GM21529 (cell line): ENCODE results near the gene CADM1.
A peak's percentile ranks its signal among the peaks of the same experiment; 100 is the strongest.

Source experiments
- ATAC-seq: cut with Tn5 transposase; IDR thresholded peaks from one replicate; pipeline ENCODE4 v1.9.1; 2021; ENCODE audit not compliant: unreplicated experiment

CADM1 gene

DNA sequence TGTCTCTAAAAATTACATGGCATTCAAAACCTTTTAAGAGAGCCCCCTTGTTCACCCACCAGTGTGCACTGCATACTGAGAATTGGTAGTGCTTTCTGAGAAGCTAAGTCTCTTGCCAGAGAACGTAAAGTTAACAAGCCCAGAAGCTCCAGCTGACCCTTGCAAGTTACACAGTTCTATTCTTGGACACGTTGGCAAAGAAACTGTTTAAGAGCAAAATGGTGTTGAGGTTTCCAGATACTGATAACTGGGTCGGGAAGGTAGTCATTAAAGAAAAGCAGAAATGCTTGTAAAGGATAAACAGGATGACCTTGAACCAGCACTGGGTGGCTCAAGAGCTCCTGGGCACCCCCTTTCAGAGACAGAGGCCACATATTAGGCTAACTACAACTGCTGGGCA is 284.8 kb downstream of the CADM1 start:
- ATAC-seq: no peak

DNA sequence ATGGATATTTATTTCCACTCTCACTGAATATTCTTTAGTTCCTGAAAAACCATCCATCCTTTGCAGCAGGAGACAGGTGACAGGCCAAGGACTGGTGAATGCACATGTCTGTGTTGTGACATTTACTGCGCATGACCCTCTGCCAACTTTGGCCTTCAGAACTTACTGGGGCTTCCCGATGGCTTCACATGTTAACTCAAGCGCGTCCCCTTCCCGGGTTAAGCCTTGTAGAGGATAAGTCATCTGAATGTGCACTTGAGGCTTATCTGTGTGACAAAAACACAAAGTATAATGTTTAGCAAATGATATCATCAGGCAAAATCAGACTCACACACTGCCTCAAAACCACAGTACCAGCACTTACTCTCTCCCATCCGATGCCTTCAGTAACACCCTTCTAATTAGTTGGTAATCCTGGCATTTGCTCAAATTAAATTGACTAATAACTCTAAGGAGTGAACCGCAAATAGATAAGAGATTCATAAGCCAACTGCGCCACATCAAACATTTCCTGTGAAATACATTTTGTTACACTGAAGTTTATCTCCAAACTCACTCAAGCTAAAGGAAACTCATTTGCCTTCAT is 286.4 kb downstream of the CADM1 start:
- no peak for ATAC-seq

DNA sequence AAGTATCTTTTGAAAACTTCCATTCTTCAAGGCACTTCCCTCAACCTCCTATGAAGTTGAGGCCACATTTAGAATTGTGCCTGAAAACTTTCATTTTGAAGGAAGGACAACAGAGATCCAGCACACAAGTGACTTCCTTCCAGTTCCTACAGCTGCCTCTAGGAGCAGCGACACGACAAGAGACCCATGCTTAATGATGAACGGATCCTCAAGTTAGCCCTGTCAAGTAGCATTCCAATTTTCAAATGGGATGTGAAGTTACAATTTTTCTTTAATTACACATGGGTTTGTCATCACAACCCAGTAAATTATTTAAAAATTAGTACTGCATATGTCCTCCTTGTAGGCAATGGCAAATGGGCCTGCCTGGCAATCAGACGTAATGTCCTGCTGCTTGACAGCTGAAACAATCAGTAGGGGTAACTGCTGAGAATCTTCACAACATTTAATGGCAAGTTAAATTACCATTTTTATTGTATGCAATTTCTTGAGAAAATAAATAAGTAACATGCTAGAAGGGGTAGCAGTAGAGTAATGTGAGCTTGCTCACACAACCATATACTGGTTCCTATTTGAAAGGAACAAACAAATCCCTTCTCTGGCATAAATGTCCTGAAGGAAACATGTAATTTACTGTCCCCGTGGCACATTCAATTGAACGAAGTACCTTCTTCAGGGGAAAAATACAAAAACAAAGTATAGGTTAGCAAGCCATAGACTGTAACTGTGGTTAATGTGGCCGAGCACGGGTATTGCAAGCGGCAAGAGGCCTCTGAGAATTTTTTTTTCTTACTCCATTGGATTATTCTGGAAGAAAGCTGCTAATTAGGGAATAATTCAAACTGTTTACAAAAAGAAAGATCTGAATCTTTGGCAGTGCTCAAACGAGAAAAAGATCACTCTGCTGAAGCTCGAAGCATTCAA is 288.3 kb downstream of the CADM1 start:
- ATAC-seq: no peak

DNA sequence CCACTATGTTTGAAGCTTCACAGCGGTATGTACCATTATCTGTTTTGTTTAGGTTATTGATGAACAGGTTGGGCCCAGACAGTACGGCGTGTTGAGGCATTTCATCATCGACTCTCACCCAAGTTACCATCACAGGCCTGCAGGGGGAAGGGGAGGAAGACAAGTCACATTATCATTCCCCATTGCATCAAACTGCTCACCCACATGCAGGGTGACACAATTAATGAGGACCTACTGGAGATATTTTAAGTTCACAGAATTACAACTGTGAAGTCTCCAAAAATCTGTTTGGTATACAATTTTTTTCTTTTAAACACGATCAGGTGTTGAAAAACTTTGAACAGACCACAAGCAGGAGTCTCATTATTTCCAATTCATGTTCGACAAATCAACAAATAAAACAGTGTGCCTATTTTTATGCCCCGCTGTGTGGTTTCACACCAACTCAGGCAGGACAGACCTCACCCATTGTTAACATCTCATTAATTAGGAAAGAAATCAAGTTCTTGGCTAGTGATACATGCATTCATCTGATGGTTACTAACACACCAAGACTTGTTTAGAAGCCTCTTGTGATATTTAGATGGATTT is 289.5 kb downstream of the CADM1 start:
- no peak for ATAC-seq

DNA sequence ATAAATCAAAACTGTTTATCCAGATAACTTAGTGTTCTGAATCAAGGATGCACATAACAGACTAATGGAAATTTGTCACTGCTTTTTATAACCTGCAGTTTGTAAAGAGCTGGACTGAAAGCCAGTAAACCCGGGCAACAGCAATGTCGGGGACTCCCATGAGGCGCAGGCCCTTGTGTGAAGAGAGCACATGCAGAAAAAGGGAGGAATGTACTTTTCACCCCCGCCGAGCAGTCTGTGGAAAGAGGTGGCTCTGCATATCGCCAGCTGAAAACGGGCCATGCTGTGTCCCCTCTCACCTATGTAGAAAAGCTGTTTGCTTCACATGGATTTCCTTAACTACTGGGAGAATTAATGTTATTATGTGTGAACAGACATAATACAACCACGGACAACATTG is 291.2 kb downstream of the CADM1 start:
- no peak for ATAC-seq

DNA sequence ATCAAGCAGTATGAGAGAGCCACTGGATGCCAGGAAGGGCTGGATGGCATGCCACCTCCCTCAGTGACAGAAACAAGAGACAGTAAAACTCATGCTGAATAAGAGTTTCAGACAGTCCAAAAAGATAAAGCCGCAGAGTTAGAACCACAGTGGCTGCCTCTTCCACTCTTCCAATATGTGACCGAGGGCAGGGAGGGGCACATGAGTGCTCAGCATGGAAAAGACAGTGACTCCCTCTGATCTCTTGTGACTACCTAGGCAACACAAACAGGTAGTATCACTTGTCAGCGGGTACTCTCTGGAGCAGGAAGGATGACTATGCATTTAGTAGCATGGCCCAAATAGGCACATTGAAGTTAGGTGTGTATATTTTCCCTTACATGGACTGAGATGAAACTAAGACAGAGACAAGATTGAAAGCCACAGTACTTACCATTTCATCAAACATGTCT is 295.4 kb downstream of the CADM1 start:
- no peak for ATAC-seq

DNA sequence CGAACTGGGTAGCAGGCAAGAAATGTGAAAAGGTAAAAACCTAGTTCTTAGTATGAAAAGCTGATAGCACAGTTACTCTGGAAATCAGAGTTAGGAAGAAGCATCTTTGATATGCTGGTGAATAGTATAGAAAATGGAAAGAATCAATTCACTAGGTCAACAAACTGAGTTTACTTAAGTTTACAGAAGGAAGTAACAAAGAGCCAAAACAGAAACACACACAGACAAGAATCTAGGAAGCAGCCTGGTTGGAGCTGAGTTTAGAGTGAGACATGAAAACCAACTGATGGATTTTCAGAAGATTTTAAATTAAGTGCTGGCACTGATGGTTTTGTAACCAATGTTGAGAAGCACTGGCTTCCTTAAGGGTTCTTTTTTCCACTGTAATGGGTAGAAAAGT is 296.3 kb downstream of the CADM1 start:
- no peak for ATAC-seq

DNA sequence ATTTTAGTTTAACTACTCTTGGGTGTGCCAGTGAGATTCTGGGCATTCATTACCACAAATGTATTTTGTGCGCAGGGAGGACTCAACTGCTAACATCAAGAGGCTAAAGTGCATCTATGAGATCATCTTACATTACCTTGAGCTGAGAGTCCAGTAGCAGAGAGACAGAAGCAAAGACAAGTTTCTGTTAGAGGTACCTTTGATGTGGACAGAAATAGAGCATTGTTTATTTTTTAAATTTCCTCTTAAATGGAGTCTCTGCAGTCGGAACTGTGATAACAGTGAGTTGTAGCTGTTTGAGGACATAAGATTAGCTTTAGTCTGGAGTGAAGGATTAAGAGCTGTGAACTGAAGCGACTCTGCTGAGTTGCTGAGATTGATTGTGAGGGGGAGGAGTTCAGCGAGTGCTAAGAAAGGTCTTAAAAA is 297.0 kb downstream of the CADM1 start:
- no peak for ATAC-seq

DNA sequence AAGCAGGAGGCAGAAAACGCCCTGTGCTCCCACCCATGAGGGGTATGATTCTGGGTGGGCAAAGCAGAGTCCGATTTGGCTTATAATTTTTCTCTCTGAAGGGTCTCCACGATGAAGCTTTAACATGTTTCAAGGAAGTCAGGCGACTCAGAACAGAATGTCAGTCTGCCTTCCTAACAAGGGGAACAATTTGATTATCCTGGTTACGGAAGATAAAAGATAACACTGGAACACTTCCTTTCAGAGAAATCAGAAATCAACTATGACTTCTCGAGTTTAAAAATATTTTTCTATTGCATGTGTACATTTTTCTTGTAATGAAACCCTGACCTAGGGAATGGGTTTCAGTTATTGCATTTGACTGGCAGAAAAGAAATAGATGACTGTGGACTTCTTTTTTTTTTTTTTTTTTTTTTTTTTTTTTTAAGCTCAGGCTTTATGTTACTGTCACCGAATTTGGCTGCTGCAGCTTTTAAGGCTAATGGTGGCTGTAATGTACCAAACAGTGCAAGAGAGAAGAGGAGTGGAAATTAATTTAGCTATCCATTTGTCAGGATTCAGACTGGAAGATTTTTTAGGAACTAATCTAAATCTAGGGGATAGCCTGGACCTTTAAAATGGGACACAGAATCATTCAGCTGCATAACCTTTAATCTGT is 297.7 kb downstream of the CADM1 start:
- no peak for ATAC-seq

DNA sequence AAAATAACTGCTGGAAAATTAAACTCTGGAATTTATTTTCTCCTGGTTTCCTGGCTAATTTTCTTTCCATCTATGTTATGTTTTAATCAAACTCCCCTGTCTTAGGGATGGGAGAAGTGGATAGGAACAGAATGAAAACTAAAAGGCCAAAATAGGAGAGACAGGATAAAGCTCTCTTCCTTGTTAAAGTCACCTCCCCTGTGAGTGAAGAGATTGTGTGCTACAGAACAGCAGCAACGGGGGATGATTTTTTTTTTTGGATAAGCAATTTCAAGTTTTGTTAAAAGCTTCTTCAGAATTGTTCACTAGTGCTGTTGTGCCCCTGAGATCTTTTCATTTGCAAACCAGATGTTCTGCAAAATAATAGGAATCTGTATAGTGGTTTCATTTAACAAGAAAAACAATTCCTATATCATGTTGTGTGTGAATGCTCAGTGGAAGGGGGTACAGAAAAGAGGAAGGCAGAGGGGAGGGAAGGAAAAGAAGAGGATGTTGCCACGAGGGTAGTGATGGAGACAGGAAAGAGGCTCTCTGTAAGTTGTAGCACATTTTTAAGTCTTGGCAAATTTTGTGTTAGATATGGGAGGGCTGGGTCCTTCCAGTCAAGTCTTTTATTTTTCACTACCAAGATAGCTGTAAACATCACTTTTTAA is 301.2 kb downstream of the CADM1 start:
- ATAC-seq: no peak

DNA sequence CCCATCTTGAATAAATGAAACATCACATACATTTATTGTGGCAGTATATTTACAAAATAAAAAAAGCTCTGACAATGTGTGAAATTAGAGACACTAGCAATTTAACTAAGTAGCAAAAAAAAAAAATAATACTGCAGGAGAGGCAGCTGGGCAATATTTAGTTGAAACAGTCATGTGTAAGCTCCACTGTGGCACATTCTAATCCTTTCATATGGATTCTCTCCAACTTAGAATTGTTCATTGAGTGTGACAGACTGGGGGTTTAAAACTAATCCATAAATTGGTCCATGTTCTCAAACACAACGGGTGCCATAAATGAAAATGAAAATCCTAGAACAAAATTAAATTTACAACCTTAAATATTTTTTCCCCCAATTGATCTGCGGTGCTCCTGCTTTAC is 302.1 kb downstream of the CADM1 start:
- no peak for ATAC-seq

DNA sequence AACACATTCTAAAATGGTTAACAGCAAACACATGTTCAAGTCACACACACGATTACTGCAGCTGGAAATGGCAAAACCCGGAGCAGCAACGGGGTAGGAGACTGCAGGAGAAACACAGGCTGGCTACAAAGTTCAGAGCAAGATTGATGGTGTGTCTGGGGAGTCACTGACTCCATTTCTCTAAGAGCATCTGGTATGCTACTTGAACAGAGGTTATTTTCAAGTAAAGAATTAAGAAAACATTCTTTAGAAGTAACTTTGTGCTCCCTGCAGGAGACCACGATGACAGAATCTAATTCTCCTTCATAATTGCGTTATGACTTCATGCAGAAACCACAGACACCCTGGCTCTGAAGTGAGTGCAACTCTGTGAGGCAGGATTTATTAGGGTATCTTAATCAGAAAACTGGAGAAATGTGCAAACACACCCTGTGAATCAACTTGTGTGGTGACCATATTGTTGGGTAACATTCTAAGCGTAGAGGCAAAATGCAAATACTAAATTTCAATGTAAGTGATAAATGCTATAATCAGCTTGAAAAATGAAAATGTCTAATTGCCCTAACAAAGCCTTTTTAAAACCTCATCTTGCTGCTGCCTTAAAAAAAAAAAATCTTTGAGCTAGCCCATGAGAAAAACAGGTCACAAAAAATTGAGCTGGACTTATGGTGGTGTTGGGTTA is 303.0 kb downstream of the CADM1 start:
- no peak for ATAC-seq

DNA sequence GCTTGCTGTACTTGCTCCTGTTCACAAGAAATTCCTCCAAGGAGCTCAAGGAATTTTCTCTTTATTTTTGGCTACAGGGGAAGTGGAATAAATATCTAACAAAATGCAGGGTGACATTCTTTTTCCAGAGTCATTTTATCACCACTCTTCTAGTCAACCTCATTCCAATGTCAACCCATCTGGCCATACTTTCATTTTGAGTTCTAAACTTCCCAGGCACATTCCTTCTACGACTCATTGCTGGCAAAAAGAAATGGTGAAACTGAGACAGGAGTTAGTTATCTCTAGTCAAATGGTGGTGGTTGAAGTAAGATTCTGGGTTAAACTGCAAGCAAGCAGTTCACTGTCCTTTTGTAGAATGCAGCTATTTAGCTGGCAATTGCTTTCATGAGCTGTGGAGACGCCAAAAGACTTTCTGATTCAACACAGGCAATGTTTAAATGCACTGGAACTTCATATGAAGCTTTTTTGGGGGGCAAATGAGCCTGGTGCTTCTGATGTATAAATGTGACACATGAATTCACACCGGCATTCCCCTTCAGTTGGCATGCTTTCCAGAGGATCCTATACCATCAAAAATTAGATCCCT is 304.6 kb downstream of the CADM1 start:
- ATAC-seq: no peak

DNA sequence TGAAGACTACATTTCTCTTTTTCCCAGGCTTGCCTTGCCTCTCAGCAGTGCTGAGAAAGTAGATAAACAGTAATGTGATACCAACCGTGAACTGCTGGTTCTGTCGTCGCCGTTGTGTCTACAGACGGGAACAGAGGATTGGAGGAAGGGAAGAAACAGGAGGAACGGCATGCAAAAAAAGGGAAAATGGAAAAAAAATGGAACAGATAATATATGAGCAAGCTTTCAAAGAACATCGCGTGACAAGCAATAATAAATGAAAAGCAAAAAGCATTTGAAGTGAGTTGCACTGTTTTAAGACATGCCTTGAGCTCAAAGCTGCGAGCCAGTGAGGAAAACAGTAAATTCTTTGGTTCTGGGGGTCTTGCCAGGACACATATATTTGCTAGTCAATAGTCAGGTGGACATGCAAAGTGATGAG is 305.9 kb downstream of the CADM1 start:
- ATAC-seq: no peak

DNA sequence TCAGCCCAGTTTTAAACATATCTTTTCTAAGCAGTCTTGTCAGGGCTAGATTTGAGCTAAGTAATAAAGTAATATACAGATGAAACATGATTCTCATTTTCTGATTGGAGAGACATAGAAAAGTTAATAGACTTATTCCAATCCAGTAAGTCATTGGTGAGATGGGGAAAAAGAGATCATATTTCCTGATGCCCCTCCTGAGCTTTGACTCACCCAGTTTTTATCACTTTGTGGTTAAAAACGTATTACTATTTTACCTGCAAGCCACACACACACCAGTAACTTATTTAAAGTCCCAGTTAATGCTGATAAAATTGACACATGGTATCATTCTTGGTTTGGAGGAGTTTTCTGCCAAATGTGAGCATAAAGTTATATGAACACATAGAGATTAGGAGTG is 306.8 kb downstream of the CADM1 start:
- ATAC-seq: no peak

DNA sequence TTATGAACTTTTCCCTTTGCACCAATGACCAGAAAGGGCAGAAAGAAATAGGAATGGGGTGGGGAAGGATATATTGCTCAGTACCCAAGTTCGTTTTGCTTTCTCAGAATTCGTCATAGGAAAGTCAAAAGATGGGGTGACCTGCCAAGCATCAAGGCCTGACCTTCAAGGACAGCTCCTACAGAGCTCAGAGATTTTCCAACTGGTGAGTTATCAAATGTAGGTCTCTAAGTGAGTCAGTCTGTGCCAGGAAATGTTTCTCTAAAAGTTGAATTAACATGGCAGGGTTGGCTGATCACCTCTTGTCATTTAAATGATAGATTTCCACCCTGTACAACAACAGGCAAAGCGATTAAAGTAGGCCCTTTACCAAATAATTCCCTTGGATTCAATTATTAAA is 307.2 kb downstream of the CADM1 start:
- ATAC-seq: no peak

DNA sequence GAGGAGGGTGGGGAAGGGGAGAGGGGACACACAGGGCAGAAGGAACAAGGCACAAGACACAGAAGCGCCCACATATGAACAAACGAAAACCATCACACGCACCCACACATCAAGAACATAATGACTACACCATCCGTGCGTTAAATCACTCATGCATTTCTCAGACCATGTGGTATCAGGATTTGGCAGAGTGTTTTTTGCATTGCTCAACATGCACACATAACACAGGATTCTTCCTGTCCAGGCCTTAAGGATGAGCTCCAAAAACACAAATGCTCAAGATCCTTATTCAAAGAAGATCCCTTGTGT is 309.5 kb downstream of the CADM1 start:
- ATAC-seq: peak; percentile 69

DNA sequence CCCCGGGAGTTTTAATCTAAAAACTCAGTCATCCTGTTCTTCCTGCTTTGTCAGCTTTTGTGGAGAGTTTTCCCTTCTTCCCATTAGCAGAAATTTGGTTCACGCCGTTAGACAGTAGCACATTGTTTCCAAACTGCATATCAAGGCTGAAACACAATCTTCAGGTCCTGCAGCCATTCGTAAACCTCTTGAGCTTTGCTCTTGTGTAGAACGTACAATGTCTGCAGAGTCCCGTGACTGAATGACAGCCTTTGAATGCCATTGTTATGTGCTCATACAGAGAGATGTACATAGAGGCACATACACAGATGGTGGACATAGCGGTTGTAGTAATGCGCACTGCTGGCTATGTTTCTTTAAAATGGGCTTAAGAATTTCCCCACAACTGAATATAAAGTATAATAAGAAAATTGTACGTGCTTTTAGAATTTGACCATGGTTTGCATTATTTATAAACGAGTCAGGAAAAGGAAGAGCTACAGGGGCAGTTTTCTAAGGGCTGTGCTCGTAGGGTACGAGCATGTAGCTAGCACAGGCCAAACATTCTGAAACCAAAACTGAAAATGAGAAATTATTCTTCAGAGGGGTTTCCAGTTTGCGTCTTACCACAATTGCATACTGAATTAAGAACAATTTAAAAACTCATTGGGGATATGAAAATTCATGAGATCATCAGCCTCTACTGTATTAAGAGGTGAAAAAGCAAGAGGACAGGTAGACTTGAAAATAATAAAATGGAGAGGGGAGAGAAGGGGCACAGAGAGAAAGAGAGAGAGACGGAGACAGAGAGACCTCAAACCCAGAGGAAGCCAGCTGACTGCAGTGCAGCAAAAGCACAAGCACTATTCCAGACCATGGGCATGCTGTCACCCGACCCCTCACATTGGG is 310.1 kb downstream of the CADM1 start:
- peak; percentile 91 for ATAC-seq

DNA sequence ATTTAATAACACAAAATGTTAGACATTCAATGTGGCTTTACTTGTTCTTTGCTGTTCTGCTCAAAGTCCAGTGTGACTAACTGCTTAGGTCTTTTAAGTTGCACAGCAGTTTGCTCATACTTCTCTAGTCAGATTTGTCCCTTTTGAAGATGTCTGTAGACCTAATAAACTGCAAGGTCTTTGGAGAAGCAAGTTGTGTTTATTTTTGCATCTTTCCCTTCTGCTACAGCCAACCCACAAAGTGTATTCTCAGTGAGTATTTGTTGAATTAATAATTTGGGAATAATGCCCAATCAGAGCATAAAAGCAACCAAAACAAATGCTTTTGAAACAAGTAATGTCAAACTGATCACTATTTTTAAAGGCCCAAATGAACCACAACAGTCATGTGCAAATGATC is 312.5 kb downstream of the CADM1 start:
- no peak for ATAC-seq
